Thyroid gland (tissue), 4 donors: Measurements from ENCODE around the gene NFKBIA.

Source experiments
- CTCF ChIP-seq, 6 experiments: fragments of 200-600 bp in 3 of 6; fragments of 450-650 bp in 3 of 6; sonication (generic) in 3 of 6; IDR thresholded peaks; one replicate each; pipeline ENCODE4 v1.5.1; 2016 to 2019; ENCODE audit warnings: antibody characterized with exemption in 6 of 6, mild to moderate bottlenecking in 2 of 6, inconsistent platforms in 1 of 6, moderate library complexity in 1 of 6
- POLR2A ChIP-seq, 2 donors: fragments of 450-650 bp; IDR thresholded peaks; one replicate each; pipeline ENCODE4 v1.6.1; 2017; ENCODE audit warnings: antibody characterized with exemption in 2 of 2, mild to moderate bottlenecking in 2 of 2, moderate library complexity in 1 of 2

- no peak for TF ChIP-seq CTCF (IDR thresholded peaks at IDR 0.05)
- no peak for TF ChIP-seq POLR2A (IDR thresholded peaks at IDR 0.05)
Measured at GRCh38 chr14:35389315-35389667, 15.3 kb downstream of the NFKBIA start.
